ENCODE data around the gene GALNT10. TPM values are rescaled to one million over a fixed set of nuclear protein-coding genes. Genes with fewer than 3 reads are reported as not detected.
A peak's percentile ranks its signal among the peaks of the same experiment; 100 is the strongest.

The GALNT10 gene
- total and polyA plus RNA-seq, 10 of the 15 experiments (the other 5 are each of a cell fraction or from before 2014, with no cell fraction given) = 3.9 to 35.4 (median 15.5) TPM

DNA sequence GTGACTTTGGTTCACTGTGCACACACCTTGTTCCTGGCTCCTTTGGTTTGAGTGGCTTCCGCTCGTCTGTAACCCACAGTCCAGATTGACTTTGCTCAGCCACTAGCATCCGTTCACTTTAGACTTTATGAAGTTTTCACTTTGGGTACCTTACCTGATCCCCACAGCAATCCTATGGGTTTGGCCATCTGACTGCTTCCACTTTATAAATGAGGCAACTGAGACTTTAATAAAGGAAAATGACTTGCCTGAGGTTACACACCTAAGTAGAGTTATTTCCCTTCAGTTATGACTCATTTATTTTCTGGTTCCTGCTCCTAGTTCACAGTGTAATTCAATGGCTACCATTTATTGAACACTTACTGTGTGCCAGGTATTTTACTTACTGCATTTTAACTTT lies 161.0 kb downstream of the GALNT10 start (continued):
- TF ChIP-seq, protein P1, sequence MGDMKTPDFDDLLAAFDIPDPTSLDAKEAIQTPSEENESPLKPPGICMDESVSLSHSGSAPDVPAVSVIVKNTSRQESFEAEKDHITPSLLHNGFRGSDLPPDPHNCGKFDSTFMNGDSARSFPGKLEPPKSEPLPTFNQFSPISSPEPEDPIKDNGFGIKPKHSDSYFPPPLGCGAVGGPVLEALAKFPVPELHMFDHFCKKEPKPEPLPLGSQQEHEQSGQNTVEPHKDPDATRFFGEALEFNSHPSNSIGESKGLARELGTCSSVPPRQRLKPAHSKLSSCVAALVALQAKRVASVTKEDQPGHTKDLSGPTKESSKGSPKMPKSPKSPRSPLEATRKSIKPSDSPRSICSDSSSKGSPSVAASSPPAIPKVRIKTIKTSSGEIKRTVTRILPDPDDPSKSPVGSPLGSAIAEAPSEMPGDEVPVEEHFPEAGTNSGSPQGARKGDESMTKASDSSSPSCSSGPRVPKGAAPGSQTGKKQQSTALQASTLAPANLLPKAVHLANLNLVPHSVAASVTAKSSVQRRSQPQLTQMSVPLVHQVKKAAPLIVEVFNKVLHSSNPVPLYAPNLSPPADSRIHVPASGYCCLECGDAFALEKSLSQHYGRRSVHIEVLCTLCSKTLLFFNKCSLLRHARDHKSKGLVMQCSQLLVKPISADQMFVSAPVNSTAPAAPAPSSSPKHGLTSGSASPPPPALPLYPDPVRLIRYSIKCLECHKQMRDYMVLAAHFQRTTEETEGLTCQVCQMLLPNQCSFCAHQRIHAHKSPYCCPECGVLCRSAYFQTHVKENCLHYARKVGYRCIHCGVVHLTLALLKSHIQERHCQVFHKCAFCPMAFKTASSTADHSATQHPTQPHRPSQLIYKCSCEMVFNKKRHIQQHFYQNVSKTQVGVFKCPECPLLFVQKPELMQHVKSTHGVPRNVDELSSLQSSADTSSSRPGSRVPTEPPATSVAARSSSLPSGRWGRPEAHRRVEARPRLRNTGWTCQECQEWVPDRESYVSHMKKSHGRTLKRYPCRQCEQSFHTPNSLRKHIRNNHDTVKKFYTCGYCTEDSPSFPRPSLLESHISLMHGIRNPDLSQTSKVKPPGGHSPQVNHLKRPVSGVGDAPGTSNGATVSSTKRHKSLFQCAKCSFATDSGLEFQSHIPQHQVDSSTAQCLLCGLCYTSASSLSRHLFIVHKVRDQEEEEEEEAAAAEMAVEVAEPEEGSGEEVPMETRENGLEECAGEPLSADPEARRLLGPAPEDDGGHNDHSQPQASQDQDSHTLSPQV (IDR thresholded peaks at IDR 0.05) = no peak
- no peak for TF ChIP-seq CBX5 (IDR thresholded peaks at IDR 0.05; ENCODE audit: low read depth)
- TF ChIP-seq, protein P2, sequence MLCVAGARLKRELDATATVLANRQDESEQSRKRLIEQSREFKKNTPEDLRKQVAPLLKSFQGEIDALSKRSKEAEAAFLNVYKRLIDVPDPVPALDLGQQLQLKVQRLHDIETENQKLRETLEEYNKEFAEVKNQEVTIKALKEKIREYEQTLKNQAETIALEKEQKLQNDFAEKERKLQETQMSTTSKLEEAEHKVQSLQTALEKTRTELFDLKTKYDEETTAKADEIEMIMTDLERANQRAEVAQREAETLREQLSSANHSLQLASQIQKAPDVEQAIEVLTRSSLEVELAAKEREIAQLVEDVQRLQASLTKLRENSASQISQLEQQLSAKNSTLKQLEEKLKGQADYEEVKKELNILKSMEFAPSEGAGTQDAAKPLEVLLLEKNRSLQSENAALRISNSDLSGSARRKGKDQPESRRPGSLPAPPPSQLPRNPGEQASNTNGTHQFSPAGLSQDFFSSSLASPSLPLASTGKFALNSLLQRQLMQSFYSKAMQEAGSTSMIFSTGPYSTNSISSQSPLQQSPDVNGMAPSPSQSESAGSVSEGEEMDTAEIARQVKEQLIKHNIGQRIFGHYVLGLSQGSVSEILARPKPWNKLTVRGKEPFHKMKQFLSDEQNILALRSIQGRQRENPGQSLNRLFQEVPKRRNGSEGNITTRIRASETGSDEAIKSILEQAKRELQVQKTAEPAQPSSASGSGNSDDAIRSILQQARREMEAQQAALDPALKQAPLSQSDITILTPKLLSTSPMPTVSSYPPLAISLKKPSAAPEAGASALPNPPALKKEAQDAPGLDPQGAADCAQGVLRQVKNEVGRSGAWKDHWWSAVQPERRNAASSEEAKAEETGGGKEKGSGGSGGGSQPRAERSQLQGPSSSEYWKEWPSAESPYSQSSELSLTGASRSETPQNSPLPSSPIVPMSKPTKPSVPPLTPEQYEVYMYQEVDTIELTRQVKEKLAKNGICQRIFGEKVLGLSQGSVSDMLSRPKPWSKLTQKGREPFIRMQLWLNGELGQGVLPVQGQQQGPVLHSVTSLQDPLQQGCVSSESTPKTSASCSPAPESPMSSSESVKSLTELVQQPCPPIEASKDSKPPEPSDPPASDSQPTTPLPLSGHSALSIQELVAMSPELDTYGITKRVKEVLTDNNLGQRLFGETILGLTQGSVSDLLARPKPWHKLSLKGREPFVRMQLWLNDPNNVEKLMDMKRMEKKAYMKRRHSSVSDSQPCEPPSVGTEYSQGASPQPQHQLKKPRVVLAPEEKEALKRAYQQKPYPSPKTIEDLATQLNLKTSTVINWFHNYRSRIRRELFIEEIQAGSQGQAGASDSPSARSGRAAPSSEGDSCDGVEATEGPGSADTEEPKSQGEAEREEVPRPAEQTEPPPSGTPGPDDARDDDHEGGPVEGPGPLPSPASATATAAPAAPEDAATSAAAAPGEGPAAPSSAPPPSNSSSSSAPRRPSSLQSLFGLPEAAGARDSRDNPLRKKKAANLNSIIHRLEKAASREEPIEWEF (IDR thresholded peaks at IDR 0.05; ENCODE audit: insufficient replicate concordance, low read depth, low read length) = no peak
- no peak for TF ChIP-seq DPF2 (IDR thresholded peaks at IDR 0.05)
- TF ChIP-seq NFXL1 (IDR thresholded peaks at IDR 0.05; ENCODE audit: borderline replicate concordance) = no peak
- no peak for TF ChIP-seq ZZZ3 (IDR thresholded peaks at IDR 0.05; ENCODE audit: control insufficient read depth, insufficient read length, low read depth)
- peak; percentile 62 for TF ChIP-seq JUNB (IDR thresholded peaks at IDR 0.05)
- no peak for TF ChIP-seq RAD51 (IDR thresholded peaks at IDR 0.05)
- no peak for TF ChIP-seq STAT1 (conservative IDR thresholded peaks at IDR 0.05)
- no peak for TF ChIP-seq MYB (IDR thresholded peaks at IDR 0.05; ENCODE audit: borderline replicate concordance, low read depth, low read length)
- no peak for TF ChIP-seq EED (IDR thresholded peaks at IDR 0.05; ENCODE audit: low read depth)
- TF ChIP-seq, protein P3, sequence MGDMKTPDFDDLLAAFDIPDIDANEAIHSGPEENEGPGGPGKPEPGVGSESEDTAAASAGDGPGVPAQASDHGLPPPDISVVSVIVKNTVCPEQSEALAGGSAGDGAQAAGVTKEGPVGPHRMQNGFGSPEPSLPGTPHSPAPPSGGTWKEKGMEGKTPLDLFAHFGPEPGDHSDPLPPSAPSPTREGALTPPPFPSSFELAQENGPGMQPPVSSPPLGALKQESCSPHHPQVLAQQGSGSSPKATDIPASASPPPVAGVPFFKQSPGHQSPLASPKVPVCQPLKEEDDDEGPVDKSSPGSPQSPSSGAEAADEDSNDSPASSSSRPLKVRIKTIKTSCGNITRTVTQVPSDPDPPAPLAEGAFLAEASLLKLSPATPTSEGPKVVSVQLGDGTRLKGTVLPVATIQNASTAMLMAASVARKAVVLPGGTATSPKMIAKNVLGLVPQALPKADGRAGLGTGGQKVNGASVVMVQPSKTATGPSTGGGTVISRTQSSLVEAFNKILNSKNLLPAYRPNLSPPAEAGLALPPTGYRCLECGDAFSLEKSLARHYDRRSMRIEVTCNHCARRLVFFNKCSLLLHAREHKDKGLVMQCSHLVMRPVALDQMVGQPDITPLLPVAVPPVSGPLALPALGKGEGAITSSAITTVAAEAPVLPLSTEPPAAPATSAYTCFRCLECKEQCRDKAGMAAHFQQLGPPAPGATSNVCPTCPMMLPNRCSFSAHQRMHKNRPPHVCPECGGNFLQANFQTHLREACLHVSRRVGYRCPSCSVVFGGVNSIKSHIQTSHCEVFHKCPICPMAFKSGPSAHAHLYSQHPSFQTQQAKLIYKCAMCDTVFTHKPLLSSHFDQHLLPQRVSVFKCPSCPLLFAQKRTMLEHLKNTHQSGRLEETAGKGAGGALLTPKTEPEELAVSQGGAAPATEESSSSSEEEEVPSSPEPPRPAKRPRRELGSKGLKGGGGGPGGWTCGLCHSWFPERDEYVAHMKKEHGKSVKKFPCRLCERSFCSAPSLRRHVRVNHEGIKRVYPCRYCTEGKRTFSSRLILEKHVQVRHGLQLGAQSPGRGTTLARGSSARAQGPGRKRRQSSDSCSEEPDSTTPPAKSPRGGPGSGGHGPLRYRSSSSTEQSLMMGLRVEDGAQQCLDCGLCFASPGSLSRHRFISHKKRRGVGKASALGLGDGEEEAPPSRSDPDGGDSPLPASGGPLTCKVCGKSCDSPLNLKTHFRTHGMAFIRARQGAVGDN (IDR thresholded peaks at IDR 0.05) = no peak
- TF ChIP-seq, protein P4, sequence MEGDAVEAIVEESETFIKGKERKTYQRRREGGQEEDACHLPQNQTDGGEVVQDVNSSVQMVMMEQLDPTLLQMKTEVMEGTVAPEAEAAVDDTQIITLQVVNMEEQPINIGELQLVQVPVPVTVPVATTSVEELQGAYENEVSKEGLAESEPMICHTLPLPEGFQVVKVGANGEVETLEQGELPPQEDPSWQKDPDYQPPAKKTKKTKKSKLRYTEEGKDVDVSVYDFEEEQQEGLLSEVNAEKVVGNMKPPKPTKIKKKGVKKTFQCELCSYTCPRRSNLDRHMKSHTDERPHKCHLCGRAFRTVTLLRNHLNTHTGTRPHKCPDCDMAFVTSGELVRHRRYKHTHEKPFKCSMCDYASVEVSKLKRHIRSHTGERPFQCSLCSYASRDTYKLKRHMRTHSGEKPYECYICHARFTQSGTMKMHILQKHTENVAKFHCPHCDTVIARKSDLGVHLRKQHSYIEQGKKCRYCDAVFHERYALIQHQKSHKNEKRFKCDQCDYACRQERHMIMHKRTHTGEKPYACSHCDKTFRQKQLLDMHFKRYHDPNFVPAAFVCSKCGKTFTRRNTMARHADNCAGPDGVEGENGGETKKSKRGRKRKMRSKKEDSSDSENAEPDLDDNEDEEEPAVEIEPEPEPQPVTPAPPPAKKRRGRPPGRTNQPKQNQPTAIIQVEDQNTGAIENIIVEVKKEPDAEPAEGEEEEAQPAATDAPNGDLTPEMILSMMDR (IDR thresholded peaks at IDR 0.05 in 2 of 3, conservative IDR thresholded peaks at IDR 0.05 in 1 of 3; ENCODE audit: control insufficient read depth in 2 of 3, extremely low read depth in 1 of 3, insufficient read depth in 1 of 3, low read depth in 3 of 3, low read length in 3 of 3) = no peak
- TF ChIP-seq ZNF24 (IDR thresholded peaks at IDR 0.05) = no peak
- TF ChIP-seq SREBF2 (IDR thresholded peaks at IDR 0.05; ENCODE audit: low read length) = no peak
- peak; percentile 72 for TF ChIP-seq RUNX3 (IDR thresholded peaks at IDR 0.05; ENCODE audit: low read length)
